ENCODE data around the gene DCLK2.

Gene DCLK2

GRCh38 chr4:150199056-150199455, 120.8 kb downstream of the DCLK2 start:
- Histone ChIP-seq H3K9me3 (ENCODE audit: control insufficient read depth, low read length) (no peaks in the 10 kb centered on the region), H3K36me3 (ENCODE audit: control insufficient read depth, insufficient read depth, low read length) (no peaks in the 10 kb centered on the region), H3K4me1 (ENCODE audit: control insufficient read depth, insufficient read depth, low read length, poor library complexity, severe bottlenecking) (no peaks in the 10 kb centered on the region), H3K27ac (ENCODE audit: low read depth, low read length, severe bottlenecking) (no peak overlapping the region), H3K4me3 (ENCODE audit: extremely low read depth, insufficient read depth, low read length, poor library complexity, severe bottlenecking) (no peak overlapping the region)
- WGBS, 2 experiments (ENCODE audit: insufficient coverage in 2 of 2), result 83 to 100% methylated on average over 1 to 2 of the region's 2 CpGs

- H3K36me3 ChIP-seq (ENCODE audit: control insufficient read depth, insufficient read depth, low read length), result no peaks in the 10 kb centered on the region
- no peak overlapping the region for H3K4me3 ChIP-seq (ENCODE audit: extremely low read depth, insufficient read depth, low read length, poor library complexity, severe bottlenecking)
- WGBS, 2 experiments (ENCODE audit: insufficient coverage in 2 of 2), result no CpG with 5 or more reads among the region's 1 CpG
- H3K9me3 ChIP-seq (ENCODE audit: control insufficient read depth, low read length), result no peaks in the 10 kb centered on the region
- no peak overlapping the region for H3K27ac ChIP-seq (ENCODE audit: low read depth, low read length, severe bottlenecking)
- no peaks in the 10 kb centered on the region for H3K4me1 ChIP-seq (ENCODE audit: control insufficient read depth, insufficient read depth, low read length, poor library complexity, severe bottlenecking)
These were observed 126.8 kb downstream of the DCLK2 start for GRCh38 chr4:150205016-150205415.

GRCh38 chr4:150206265-150206664, 128.0 kb downstream of the DCLK2 start:
- H3K9me3 ChIP-seq (ENCODE audit: control insufficient read depth, low read length), result no peaks in the 10 kb centered on the region
- H3K36me3 ChIP-seq (ENCODE audit: control insufficient read depth, insufficient read depth, low read length), result no peaks in the 10 kb centered on the region
- WGBS, 2 experiments (ENCODE audit: insufficient coverage in 2 of 2), result no CpG with 5 or more reads among the region's 2 CpGs
- H3K4me3 ChIP-seq (ENCODE audit: extremely low read depth, insufficient read depth, low read length, poor library complexity, severe bottlenecking), result no peak overlapping the region
- no peaks in the 10 kb centered on the region for H3K4me1 ChIP-seq (ENCODE audit: control insufficient read depth, insufficient read depth, low read length, poor library complexity, severe bottlenecking)
- H3K27ac ChIP-seq (ENCODE audit: low read depth, low read length, severe bottlenecking), result peak overlapping the region; percentile 60

- peak overlapping the region; percentile 60 for H3K27ac ChIP-seq (ENCODE audit: low read depth, low read length, severe bottlenecking)
- WGBS, 2 experiments (ENCODE audit: insufficient coverage in 2 of 2), result 80 to 86% methylated on average over 1 of the region's 4 CpGs
- H3K4me3 ChIP-seq (ENCODE audit: extremely low read depth, insufficient read depth, low read length, poor library complexity, severe bottlenecking), result no peak overlapping the region
- H3K36me3 ChIP-seq (ENCODE audit: control insufficient read depth, insufficient read depth, low read length), result no peaks in the 10 kb centered on the region
- no peaks in the 10 kb centered on the region for H3K9me3 ChIP-seq (ENCODE audit: control insufficient read depth, low read length)
- no peaks in the 10 kb centered on the region for H3K4me1 ChIP-seq (ENCODE audit: control insufficient read depth, insufficient read depth, low read length, poor library complexity, severe bottlenecking)
These were observed 128.7 kb downstream of the DCLK2 start for GRCh38 chr4:150206954-150207353.

GRCh38 chr4:150207871-150208270, 129.6 kb downstream of the DCLK2 start:
- Histone ChIP-seq H3K4me1 (ENCODE audit: control insufficient read depth, insufficient read depth, low read length, poor library complexity, severe bottlenecking) (no peaks in the 10 kb centered on the region), H3K36me3 (ENCODE audit: control insufficient read depth, insufficient read depth, low read length) (no peaks in the 10 kb centered on the region), H3K9me3 (ENCODE audit: control insufficient read depth, low read length) (no peaks in the 10 kb centered on the region), H3K27ac (ENCODE audit: low read depth, low read length, severe bottlenecking) (no peak overlapping the region), H3K4me3 (ENCODE audit: extremely low read depth, insufficient read depth, low read length, poor library complexity, severe bottlenecking) (no peak overlapping the region)
- WGBS, 2 experiments (ENCODE audit: insufficient coverage in 2 of 2), result 88 to 100% methylated on average over 2 of the region's 2 CpGs

GRCh38 chr4:150209140-150209829, 131.0 kb downstream of the DCLK2 start:
- Histone ChIP-seq H3K27ac (ENCODE audit: low read depth, low read length, severe bottlenecking) (no peak overlapping the region), H3K4me3 (ENCODE audit: extremely low read depth, insufficient read depth, low read length, poor library complexity, severe bottlenecking) (no peak overlapping the region), H3K4me1 (ENCODE audit: control insufficient read depth, insufficient read depth, low read length, poor library complexity, severe bottlenecking) (no peaks in the 10 kb centered on the region), H3K9me3 (ENCODE audit: control insufficient read depth, low read length) (no peaks in the 10 kb centered on the region), H3K36me3 (ENCODE audit: control insufficient read depth, insufficient read depth, low read length) (no peaks in the 10 kb centered on the region)
- WGBS, 2 experiments (ENCODE audit: insufficient coverage in 2 of 2), result 75 to 92% methylated on average over 2 to 6 of the region's 6 CpGs

GRCh38 chr4:150211016-150211415, 132.8 kb downstream of the DCLK2 start:
- Histone ChIP-seq H3K27ac (ENCODE audit: low read depth, low read length, severe bottlenecking) (no peak overlapping the region), H3K36me3 (ENCODE audit: control insufficient read depth, insufficient read depth, low read length) (no peaks in the 10 kb centered on the region), H3K9me3 (ENCODE audit: control insufficient read depth, low read length) (no peaks in the 10 kb centered on the region), H3K4me1 (ENCODE audit: control insufficient read depth, insufficient read depth, low read length, poor library complexity, severe bottlenecking) (no peaks in the 10 kb centered on the region), H3K4me3 (ENCODE audit: extremely low read depth, insufficient read depth, low read length, poor library complexity, severe bottlenecking) (no peak overlapping the region)
- whole genome bisulfite sequencing, 2 experiments (ENCODE audit: insufficient coverage in 2 of 2), result 93 to 96% methylated on average over 3 to 5 of the region's 6 CpGs

GRCh38 chr4:150211799-150212445, 133.7 kb downstream of the DCLK2 start:
- H3K4me1 ChIP-seq (ENCODE audit: control insufficient read depth, insufficient read depth, low read length, poor library complexity, severe bottlenecking), result no peaks in the 10 kb centered on the region
- no peak overlapping the region for H3K27ac ChIP-seq (ENCODE audit: low read depth, low read length, severe bottlenecking)
- no peak overlapping the region for H3K4me3 ChIP-seq (ENCODE audit: extremely low read depth, insufficient read depth, low read length, poor library complexity, severe bottlenecking)
- WGBS, 2 experiments (ENCODE audit: insufficient coverage in 2 of 2), result 80 to 95% methylated on average over 2 to 4 of the region's 4 CpGs
- H3K36me3 ChIP-seq (ENCODE audit: control insufficient read depth, insufficient read depth, low read length), result no peaks in the 10 kb centered on the region
- no peaks in the 10 kb centered on the region for H3K9me3 ChIP-seq (ENCODE audit: control insufficient read depth, low read length)

- H3K27ac ChIP-seq (ENCODE audit: low read depth, low read length, severe bottlenecking), result no peak overlapping the region
- H3K9me3 ChIP-seq (ENCODE audit: control insufficient read depth, low read length), result no peaks in the 10 kb centered on the region
These were observed 134.2 kb downstream of the DCLK2 start for GRCh38 chr4:150212485-150212884.

GRCh38 chr4:150212927-150213326, 134.7 kb downstream of the DCLK2 start:
- 100% methylated on average over 1 to 2 of the region's 2 CpGs for WGBS, 2 experiments (ENCODE audit: insufficient coverage in 2 of 2)
- H3K36me3 ChIP-seq (ENCODE audit: control insufficient read depth, insufficient read depth, low read length), result no peaks in the 10 kb centered on the region
- H3K9me3 ChIP-seq (ENCODE audit: control insufficient read depth, low read length), result no peaks in the 10 kb centered on the region
- H3K4me3 ChIP-seq (ENCODE audit: extremely low read depth, insufficient read depth, low read length, poor library complexity, severe bottlenecking), result no peak overlapping the region
- H3K27ac ChIP-seq (ENCODE audit: low read depth, low read length, severe bottlenecking), result no peak overlapping the region
- peaks cover 5% of the 10 kb centered on the region for H3K4me1 ChIP-seq (ENCODE audit: control insufficient read depth, insufficient read depth, low read length, poor library complexity, severe bottlenecking)

More at GRCh38 chr4:150212485-150212884, 134.2 kb downstream of the DCLK2 start:
- Histone ChIP-seq H3K4me3 (ENCODE audit: extremely low read depth, insufficient read depth, low read length, poor library complexity, severe bottlenecking) (no peak overlapping the region), H3K36me3 (ENCODE audit: control insufficient read depth, insufficient read depth, low read length) (no peaks in the 10 kb centered on the region), H3K4me1 (ENCODE audit: control insufficient read depth, insufficient read depth, low read length, poor library complexity, severe bottlenecking) (peaks cover 2% of the 10 kb centered on the region)

- 82 to 100% methylated on average over 1 to 3 of the region's 3 CpGs for WGBS, 2 experiments (ENCODE audit: insufficient coverage in 2 of 2)
- H3K9me3 ChIP-seq (ENCODE audit: control insufficient read depth, low read length), result no peaks in the 10 kb centered on the region
- peaks cover 5% of the 10 kb centered on the region for H3K4me1 ChIP-seq (ENCODE audit: control insufficient read depth, insufficient read depth, low read length, poor library complexity, severe bottlenecking)
- H3K27ac ChIP-seq (ENCODE audit: low read depth, low read length, severe bottlenecking), result no peak overlapping the region
- H3K4me3 ChIP-seq (ENCODE audit: extremely low read depth, insufficient read depth, low read length, poor library complexity, severe bottlenecking), result no peak overlapping the region
- no peaks in the 10 kb centered on the region for H3K36me3 ChIP-seq (ENCODE audit: control insufficient read depth, insufficient read depth, low read length)
These were observed 137.4 kb downstream of the DCLK2 start for GRCh38 chr4:150215601-150216000.

All from mesodermal cell (in vitro differentiated cells).